ENCODE data around the gene THAP4. TPM values are rescaled to one million over a fixed set of nuclear protein-coding genes. Genes with fewer than 3 reads are reported as not detected.

Gene THAP4
- total and polyA plus RNA-seq, 2 of the 13 experiments (the other 11 are each of a cell fraction or from before 2014, with no cell fraction given), result 59.7 to 75.7 TPM

DNA sequence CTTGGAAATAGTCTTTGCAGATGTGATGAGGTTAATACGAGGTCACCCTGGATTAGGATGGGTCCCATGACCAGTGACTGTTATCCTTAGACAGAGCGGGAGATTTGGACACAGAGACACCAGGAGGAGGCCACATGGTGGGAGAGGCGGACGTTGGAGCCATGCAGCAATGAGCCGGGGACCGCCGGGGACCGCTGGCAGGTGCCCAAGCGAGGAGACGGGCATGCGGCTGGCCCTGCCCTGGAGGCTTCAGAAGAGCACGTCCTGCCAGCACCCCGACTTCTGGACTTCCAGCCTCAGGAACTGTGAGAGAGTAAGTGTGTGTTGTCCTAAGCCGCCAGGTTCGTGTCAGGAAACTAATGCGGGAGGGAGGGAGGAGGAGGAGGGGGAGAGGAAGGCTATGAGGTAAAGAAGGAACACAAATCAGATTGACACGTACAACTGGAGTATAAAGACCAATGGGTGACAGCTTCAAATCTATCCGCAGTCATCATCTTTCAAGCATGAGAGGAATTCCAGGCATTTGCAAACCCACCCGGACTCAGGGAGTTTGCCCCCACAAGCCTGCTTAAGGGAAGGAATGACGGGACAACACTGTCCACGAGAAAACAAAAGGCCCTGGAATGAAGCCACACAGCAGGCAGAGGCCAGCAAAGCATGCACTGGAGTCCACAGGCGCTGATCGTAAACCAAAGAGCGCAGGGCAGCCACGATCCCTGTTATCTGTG, 90.0 kb downstream of the THAP4 start (continued):
- TF ChIP-seq ZBTB38 (CRISPR knock-in tag; IDR thresholded peaks at IDR 0.05) (peak; percentile 69), ZFP36L2 (CRISPR knock-in tag; IDR thresholded peaks at IDR 0.05) (no peak), ZNF12 (CRISPR knock-in tag; IDR thresholded peaks at IDR 0.05) (no peak), ATM (IDR thresholded peaks at IDR 0.05; ENCODE audit: borderline replicate concordance) (no peak), ZNF256 (CRISPR knock-in tag; conservative IDR thresholded peaks at IDR 0.05) (no peak), ZMYM3 (CRISPR knock-in tag; IDR thresholded peaks at IDR 0.05) (peak; percentile 43; the same call in 1 of the 2 replicates), FOXA3 (CRISPR knock-in tag; IDR thresholded peaks at IDR 0.05) (no peak), MBD4 (IDR thresholded peaks at IDR 0.05; ENCODE audit: borderline replicate concordance, low read length) (no peak), FOSL2 (CRISPR knock-in tag; IDR thresholded peaks at IDR 0.05) (peak; percentile 62), IRF2 (CRISPR knock-in tag; IDR thresholded peaks at IDR 0.05) (no peak), ZNF841 (CRISPR knock-in tag; IDR thresholded peaks at IDR 0.05; ENCODE audit: borderline replicate concordance) (no peak), ZNF33A (CRISPR knock-in tag; IDR thresholded peaks at IDR 0.05; ENCODE audit: borderline replicate concordance) (no peak), JUND (CRISPR knock-in tag; IDR thresholded peaks at IDR 0.05) (peak; percentile 83), ATAD3A (CRISPR knock-in tag; IDR thresholded peaks at IDR 0.05) (no peak), SP4 (CRISPR knock-in tag; IDR thresholded peaks at IDR 0.05) (peak; percentile 71; the same call in 1 of the 2 replicates), SRSF9 (IDR thresholded peaks at IDR 0.05; ENCODE audit: borderline replicate concordance, insufficient read depth, low read depth, low read length, poor library complexity, severe bottlenecking) (no peak), JARID2 (CRISPR knock-in tag; IDR thresholded peaks at IDR 0.05; ENCODE audit: insufficient replicate concordance) (no peak), JUNB (CRISPR knock-in tag; IDR thresholded peaks at IDR 0.05; ENCODE audit: borderline replicate concordance) (no peak), GABPB1 (CRISPR knock-in tag; IDR thresholded peaks at IDR 0.05) (no peak; the same call in 1 of the 2 replicates), KMT2A (CRISPR knock-in tag; IDR thresholded peaks at IDR 0.05) (no peak), FLYWCH1 (CRISPR knock-in tag; IDR thresholded peaks at IDR 0.05) (0 out of 2 replicates have a peak, but pooled peaks have one; percentile 57), NFE2L2 (IDR thresholded peaks at IDR 0.05; ENCODE audit: low read length) (no peak), KDM6A (CRISPR knock-in tag; IDR thresholded peaks at IDR 0.05; ENCODE audit: low read depth) (no peak), SMC3 (IDR thresholded peaks at IDR 0.05; ENCODE audit: low read length) (no peak), ATF1 (CRISPR knock-in tag; IDR thresholded peaks at IDR 0.05) (no peak), SMYD3 (CRISPR knock-in tag; IDR thresholded peaks at IDR 0.05) (no peak; the same call in 1 of the 2 replicates), ZNF546 (CRISPR knock-in tag; conservative IDR thresholded peaks at IDR 0.05) (no peak), ZNF607 (CRISPR knock-in tag; IDR thresholded peaks at IDR 0.05; ENCODE audit: borderline replicate concordance) (peak; percentile 77; the same call in 1 of the 2 replicates)
- TF ChIP-seq, protein P1, sequence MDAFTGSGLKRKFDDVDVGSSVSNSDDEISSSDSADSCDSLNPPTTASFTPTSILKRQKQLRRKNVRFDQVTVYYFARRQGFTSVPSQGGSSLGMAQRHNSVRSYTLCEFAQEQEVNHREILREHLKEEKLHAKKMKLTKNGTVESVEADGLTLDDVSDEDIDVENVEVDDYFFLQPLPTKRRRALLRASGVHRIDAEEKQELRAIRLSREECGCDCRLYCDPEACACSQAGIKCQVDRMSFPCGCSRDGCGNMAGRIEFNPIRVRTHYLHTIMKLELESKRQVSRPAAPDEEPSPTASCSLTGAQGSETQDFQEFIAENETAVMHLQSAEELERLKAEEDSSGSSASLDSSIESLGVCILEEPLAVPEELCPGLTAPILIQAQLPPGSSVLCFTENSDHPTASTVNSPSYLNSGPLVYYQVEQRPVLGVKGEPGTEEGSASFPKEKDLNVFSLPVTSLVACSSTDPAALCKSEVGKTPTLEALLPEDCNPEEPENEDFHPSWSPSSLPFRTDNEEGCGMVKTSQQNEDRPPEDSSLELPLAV (CRISPR knock-in tag; conservative IDR thresholded peaks at IDR 0.05; ENCODE audit: low read depth), result no peak
